H1 (cell line): ENCODE data around the gene PITPNM1. TPM values are rescaled to one million over a fixed set of nuclear protein-coding genes. Genes with fewer than 3 reads are reported as not detected.

Source experiments
- CTCF ChIA-PET: fragments of 300-600 bp; sonication (Branson Sonifier 250); formaldehyde crosslinking; loops from one replicate; lab custom pipeline; 2021; ENCODE audit not compliant: partially characterized antibody; lab: Charles Lee
- POLR2A ChIA-PET: fragments of 300-600 bp; sonication (Branson Sonifier 250); formaldehyde crosslinking; loops from one replicate; lab custom pipeline; 2021; ENCODE audit warnings: inconsistent platforms; ENCODE audit not compliant: partially characterized antibody; lab: Charles Lee
- DNase-seq, 2 experiments: peaks; one replicate each; pipeline versions ENCODE4 v3.0.0 to v3.0.0-alpha.2; 2010 to 2022; ENCODE audit warnings: low spot score in 2 of 2, low read depth in 1 of 2, mixed read lengths in 1 of 2
- FAIRE-seq: peaks from 2 replicates; lab custom pipeline; 2011; peaks lifted over from hg19 to GRCh38; lab: Jason Lieb, UNC
- H2AFZ ChIP-seq: 2 replicates; pipeline ENCODE4 v1.8.1; 2012; ENCODE audit warnings: low read length, inconsistent platforms
- H2AK5ac ChIP-seq: 2 replicates; pipeline ENCODE4 v1.6.1; 2013; ENCODE audit warnings: low read depth, low read length
- H2BK120ac ChIP-seq: replicated peaks from 2 replicates; pipeline ENCODE3; 2013; ENCODE audit warnings: low read depth, low read length, inconsistent platforms
- H2BK12ac ChIP-seq: 2 replicates; pipeline ENCODE4 v1.6.1; 2013; ENCODE audit warnings: low read depth, low read length
- H2BK15ac ChIP-seq: 2 replicates; pipeline ENCODE4 v1.6.1; 2013; ENCODE audit warnings: low read length
- H2BK20ac ChIP-seq: 2 replicates; pipeline ENCODE4 v1.6.1; 2013; ENCODE audit warnings: low read length
- H2BK5ac ChIP-seq: 2 replicates; pipeline ENCODE4 v1.6.1; 2013; ENCODE audit warnings: low read depth, low read length
- H3K14ac ChIP-seq: 2 replicates; pipeline ENCODE4 v1.6.1; 2013; ENCODE audit warnings: inconsistent platforms; ENCODE audit not compliant: insufficient read length
- H3K18ac ChIP-seq: 2 replicates; pipeline ENCODE4 v1.6.1; 2013; ENCODE audit warnings: low read length; ENCODE audit errors: extremely low read depth
- H3K23ac ChIP-seq: 2 replicates; pipeline ENCODE4 v1.6.1; 2013; ENCODE audit warnings: inconsistent platforms; ENCODE audit not compliant: insufficient read length
- H3K23me2 ChIP-seq: 2 replicates; pipeline ENCODE4 v1.6.1; 2013; ENCODE audit warnings: low read depth, low read length
- H3K27ac ChIP-seq: 2 replicates; pipeline ENCODE4 v1.6.1; 2011; ENCODE audit warnings: low read depth, low read length, inconsistent platforms
- H3K27me3 ChIP-seq, 4 experiments: replicated peaks in 1 of 4; 1 replicate in 1 of 4; 2 replicates in 3 of 4; pipeline versions ENCODE4 v1.6.1 to v1.8.1; 2011 to 2013; ENCODE audit warnings: low read length in 3 of 4, mild to moderate bottlenecking in 3 of 4, inconsistent platforms in 2 of 4, mixed read lengths in 2 of 4, moderate library complexity in 1 of 4; ENCODE audit not compliant: control insufficient read depth in 3 of 4, insufficient read depth in 3 of 4; ENCODE audit errors: extremely low read depth in 1 of 4
- H3K36me3 ChIP-seq, 4 experiments: 2 replicates each; pipeline versions ENCODE4 v1.6.1 to v1.8.1; 2011 to 2013; ENCODE audit warnings: mild to moderate bottlenecking in 4 of 4, low read length in 3 of 4, moderate library complexity in 2 of 4, control low read depth in 1 of 4, inconsistent platforms in 1 of 4; ENCODE audit not compliant: insufficient read depth in 4 of 4, control insufficient read depth in 2 of 4
- H3K4ac ChIP-seq: replicated peaks from 2 replicates; pipeline ENCODE3; 2013; ENCODE audit warnings: low read length, low read depth, mixed read lengths, inconsistent platforms; ENCODE audit not compliant: insufficient read length
- H3K4me1 ChIP-seq, 4 experiments: replicated peaks in 1 of 4; 1 replicate in 1 of 4; 2 replicates in 3 of 4; pipeline versions ENCODE4 v1.6.1 to v1.8.1; 2011 to 2013; ENCODE audit warnings: low read length in 3 of 4, inconsistent platforms in 2 of 4, mixed read lengths in 1 of 4; ENCODE audit not compliant: insufficient read depth in 4 of 4, control insufficient read depth in 3 of 4
- H3K4me2 ChIP-seq, 2 experiments: 2 replicates each; pipeline versions ENCODE4 v1.6.1 to v1.8.1; 2011 to 2013; ENCODE audit warnings: low read depth in 2 of 2, low read length in 2 of 2, control low read depth in 1 of 2, inconsistent platforms in 1 of 2, mild to moderate bottlenecking in 1 of 2; ENCODE audit not compliant: insufficient read depth in 1 of 2
- H3K4me3 ChIP-seq, 4 experiments: fragments of 200-600, 300-600 bp in 1 of 4; sonication (generic), shearing (Covaris generic), sonication (Bioruptor Twin) in 1 of 4; 2 replicates each; pipeline versions ENCODE4 v1.5.1 to v1.8.1; 2011 to 2016; ENCODE audit warnings: low read length in 4 of 4, low read depth in 3 of 4, control low read depth in 2 of 4, inconsistent platforms in 2 of 4, mild to moderate bottlenecking in 2 of 4, mixed read lengths in 1 of 4, moderate library complexity in 1 of 4; ENCODE audit not compliant: insufficient read depth in 2 of 4; ENCODE audit errors: extremely low read depth in 1 of 4
- H3K56ac ChIP-seq: replicated peaks from 2 replicates; pipeline ENCODE3; 2013; ENCODE audit warnings: low read depth, mild to moderate bottlenecking, mixed read lengths, low read length, inconsistent platforms; ENCODE audit not compliant: insufficient read length
- H3K79me1 ChIP-seq: 2 replicates; pipeline ENCODE4 v1.6.1; 2013; ENCODE audit warnings: low read depth, low read length, control low read depth
- H3K79me2 ChIP-seq, 2 experiments: 2 replicates each; pipeline versions ENCODE4 v1.6.1 to v1.8.1; 2012 to 2013; ENCODE audit warnings: low read length in 2 of 2, mild to moderate bottlenecking in 2 of 2, inconsistent platforms in 1 of 2; ENCODE audit not compliant: insufficient read depth in 2 of 2, control insufficient read depth in 1 of 2
- H3K9ac ChIP-seq, 4 experiments: replicated peaks in 1 of 4; 1 replicate in 1 of 4; 2 replicates in 3 of 4; pipeline versions ENCODE4 v1.6.1 to v1.8.1; 2011 to 2013; ENCODE audit warnings: low read depth in 3 of 4, low read length in 3 of 4, control low read depth in 2 of 4, mild to moderate bottlenecking in 2 of 4, moderate library complexity in 2 of 4, inconsistent platforms in 1 of 4; ENCODE audit errors: extremely low read depth in 1 of 4
- H3K9me3 ChIP-seq, 2 experiments: 2 replicates each; pipeline versions ENCODE4 v1.6.1 to v1.8.1; 2012 to 2013; ENCODE audit warnings: mild to moderate bottlenecking in 2 of 2, moderate library complexity in 2 of 2, control low read depth in 1 of 2, inconsistent platforms in 1 of 2, low read depth in 1 of 2, low read length in 1 of 2, mixed read lengths in 1 of 2; ENCODE audit not compliant: insufficient read depth in 2 of 2
- H4K20me1 ChIP-seq, 2 experiments: replicated peaks in 1 of 2; 2 replicates each; pipeline versions ENCODE3 to v1.8.1; 2011 to 2013; ENCODE audit warnings: inconsistent platforms in 2 of 2, low read length in 2 of 2, mild to moderate bottlenecking in 1 of 2; ENCODE audit not compliant: insufficient read depth in 2 of 2, control insufficient read depth in 1 of 2
- H4K5ac ChIP-seq: 2 replicates; pipeline ENCODE4 v1.6.1; 2013; ENCODE audit warnings: low read length, low read depth, mixed read lengths, inconsistent platforms; ENCODE audit not compliant: insufficient read length
- H4K8ac ChIP-seq: 2 replicates; pipeline ENCODE4 v1.8.0; 2013; ENCODE audit warnings: mild to moderate bottlenecking, moderate library complexity, low read length, inconsistent platforms; ENCODE audit not compliant: insufficient read depth; ENCODE audit errors: extremely low read depth
- H4K91ac ChIP-seq: replicated peaks from 2 replicates; pipeline ENCODE3; 2013; ENCODE audit warnings: low read length, mixed read lengths, inconsistent platforms; ENCODE audit not compliant: insufficient read length
- BRCA1 ChIP-seq: IDR thresholded peaks from 2 replicates; pipeline ENCODE4 v1.6.1; 2012; ENCODE audit warnings: low read depth, low read length, improper control_type of control experiment
- WGBS, 2 experiments: shearing (Covaris generic) in 1 of 2; methylation state at CpG; one replicate each; pipeline versions ENCODE4 v1.1.6 to v1.1.7; 2013 to 2015; ENCODE audit warnings: low lambda C conversion rate in 2 of 2, mixed read lengths in 2 of 2, inconsistent platforms in 1 of 2, low coverage in 1 of 2, missing lambda C conversion rate in 1 of 2; ENCODE audit not compliant: insufficient replicate concordance in 2 of 2, insufficient coverage in 1 of 2, insufficient read length in 1 of 2; ENCODE audit errors: extremely low coverage in 1 of 2, missing lambda C conversion rate in 1 of 2; 5-methylcytosine and 5-hydroxymethylcytosine counted together
- polyA plus RNA-seq, 7 experiments: library from polyadenylated mRNA; depleted of rRNA in 3 of 7; stranded (reverse) in 5 of 7; unstranded in 2 of 7; fragments of >200 nt in 5 of 7; fragments of 200-250 nt in 2 of 7; gene quantifications; 1 replicate in 5 of 7; 2 replicates in 1 of 7; 4 replicates in 1 of 7; pipeline versions ENCODE4 v1.2.1 to v1.2.3, GENCODE V29; 2011 to 2013; ENCODE audit warnings: missing spikeins in 2 of 7, mixed read lengths in 2 of 7
- total RNA-seq: library from RNA; stranded (reverse); fragmentation: NEBNext Ultra II Directional; extraction: Animal tissue kit (Norgen Biotek cat#: 25700); gene quantifications from 2 replicates; pipeline ENCODE4 v1.2.1, GENCODE V29; 2021

PITPNM1 gene
- total and polyA plus RNA-seq, 2 of the 8 experiments (the other 6 are each of a cell fraction or from before 2014, with no cell fraction given) = 27.2 to 52.7 TPM

DNA sequence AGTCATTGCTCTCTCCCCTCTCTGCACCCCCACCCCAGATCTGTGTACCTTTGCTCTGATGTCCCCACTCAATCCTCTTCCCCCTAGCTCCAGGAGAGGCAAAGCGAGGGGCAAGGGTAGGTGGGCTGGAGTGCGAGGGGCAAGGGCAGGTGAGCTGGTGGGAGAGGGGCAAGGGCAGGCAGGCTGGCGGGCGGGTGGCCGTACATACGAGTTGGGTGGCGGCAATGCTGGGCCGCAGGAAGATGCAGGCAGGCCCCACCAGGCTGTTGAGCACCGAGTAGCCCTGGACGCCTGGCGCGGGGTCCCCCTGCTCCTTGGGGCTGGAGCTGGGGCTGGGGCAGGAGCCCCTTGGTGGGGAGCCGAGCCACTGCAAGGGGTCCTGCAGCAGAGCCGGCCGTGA, 17.2 kb upstream of the PITPNM1 start:
- Histone ChIP-seq H3K23ac (no peak overlapping the region), H2AFZ (no peak overlapping the region), H4K91ac (no peak overlapping the region), H3K9ac (no peak overlapping the region), H3K18ac (no peak overlapping the region), H2BK15ac (no peak overlapping the region), H2BK20ac (no peak overlapping the region), H3K79me2 (no peaks in the 10 kb centered on the region), H3K56ac (no peak overlapping the region), H4K20me1 (no peaks in the 10 kb centered on the region), H3K23me2 (peaks cover 3% of the 10 kb centered on the region; the same call in 1 of the 2 replicates), H3K9me3 (no peaks in the 10 kb centered on the region), H3K27ac (no peak overlapping the region), H3K36me3 (no peaks in the 10 kb centered on the region), H3K4me3 (no peak overlapping the region), H3K79me1 (no peaks in the 10 kb centered on the region), H3K4me2 (no peak overlapping the region), H2BK12ac (no peak overlapping the region), H2AK5ac (no peak overlapping the region), H3K4me1 (no peaks in the 10 kb centered on the region), H4K5ac (no peak overlapping the region), H2BK120ac (no peak overlapping the region), H4K8ac (peak overlapping the region; percentile 25; the same call in 1 of the 2 replicates), H2BK5ac (no peak overlapping the region), H3K27me3 (no peaks in the 10 kb centered on the region), H3K4ac (no peak overlapping the region), H3K14ac (no peak overlapping the region)
- no peak for FAIRE-seq
- no peak for TF ChIP-seq BRCA1
- 99% methylated on average over 12 of the region's 15 CpGs; no CpG with 5 or more reads in 1 of the 2 experiments for WGBS, 2 experiments
- ChIA-PET CTCF (interaction anchor here (0.6 kb wide), 1 partner anchor 30 kb away, joined by 5 read pairs; no protein-coding TSS in a partner anchor), POLR2A (no interaction called here)
- no peak for DNase-seq
